ENCODE results near the gene TMEM88. TPM values are rescaled to one million over a fixed set of nuclear protein-coding genes. Genes with fewer than 3 reads are reported as not detected.

The TMEM88 gene
- total RNA-seq, 1 donor from 2014 or later = 7.1 TPM

GRCh38 chr17:7878234-7878633 is 23.4 kb downstream of the TMEM88 start:
- peaks cover 13% of the 10 kb centered on the region for H3K36me3 Mint-ChIP-seq (ENCODE audit: low read depth)
- no peak overlapping the region for H3K4me3 Mint-ChIP-seq
- H3K27me3 Mint-ChIP-seq = no peaks in the 10 kb centered on the region
- CTCF ChIA-PET = no interaction called here
- ATAC-seq (ENCODE audit: low read depth) (no peak), DNase-seq (no peak)
- POLR2A ChIA-PET = interaction anchor here (1.1 kb wide), 1 partner anchor 11 kb away, joined by 3 read pairs; no protein-coding TSS in a partner anchor
- intact Hi-C loops (cut with micrococcal nuclease) = no loop called here
- no peak for TF ChIP-seq CTCF (IDR thresholded peaks at IDR 0.05)
- H3K4me1 Mint-ChIP-seq = peaks cover 8% of the 10 kb centered on the region
- no peaks in the 10 kb centered on the region for H3K9me3 Mint-ChIP-seq
- H3K27ac Mint-ChIP-seq = no peak overlapping the region

- intact Hi-C loops (cut with micrococcal nuclease) = no loop called here
- no peak overlapping the region for H3K27ac Mint-ChIP-seq
- peaks cover 12% of the 10 kb centered on the region for H3K4me1 Mint-ChIP-seq
- CTCF ChIA-PET = interaction anchor here (1.1 kb wide), 1 partner anchor 110 kb away, joined by 3 read pairs; no protein-coding TSS in a partner anchor
- H3K27me3 Mint-ChIP-seq = no peaks in the 10 kb centered on the region
- peaks cover 7% of the 10 kb centered on the region for H3K36me3 Mint-ChIP-seq (ENCODE audit: low read depth)
- no peak overlapping the region for H3K4me3 Mint-ChIP-seq
- ATAC-seq (ENCODE audit: low read depth) (no peak), DNase-seq (no peak)
- TF ChIP-seq CTCF (IDR thresholded peaks at IDR 0.05) = no peak
- POLR2A ChIA-PET = no interaction called here
- H3K9me3 Mint-ChIP-seq = no peaks in the 10 kb centered on the region
These were observed 25.4 kb downstream of the TMEM88 start for GRCh38 chr17:7880076-7880868.

- DNase-seq = no peak
- Mint-ChIP-seq H3K9me3 (no peaks in the 10 kb centered on the region), H3K27me3 (no peaks in the 10 kb centered on the region)
These were observed 26.6 kb downstream of the TMEM88 start for GRCh38 chr17:7881276-7882054.

GRCh38 chr17:7882068-7882467 is 27.2 kb downstream of the TMEM88 start:
- no peak for ATAC-seq (ENCODE audit: low read depth)
- no peaks in the 10 kb centered on the region for H3K9me3 Mint-ChIP-seq
- ChIA-PET CTCF (no interaction called here), POLR2A (no interaction called here)
- TF ChIP-seq CTCF (IDR thresholded peaks at IDR 0.05) = no peak
- no peaks in the 10 kb centered on the region for H3K27me3 Mint-ChIP-seq
- no peak overlapping the region for H3K27ac Mint-ChIP-seq
- H3K4me1 Mint-ChIP-seq = peaks cover 8% of the 10 kb centered on the region
- H3K4me3 Mint-ChIP-seq = no peak overlapping the region
- H3K36me3 Mint-ChIP-seq (ENCODE audit: low read depth) = peaks cover 8% of the 10 kb centered on the region
- no peak for DNase-seq
- intact Hi-C loops (cut with micrococcal nuclease) = no loop called here

More at GRCh38 chr17:7881276-7882054, 26.6 kb downstream of the TMEM88 start:
- Mint-ChIP-seq H3K4me1 (peaks cover 10% of the 10 kb centered on the region), H3K4me3 (no peak overlapping the region), H3K27ac (no peak overlapping the region), H3K36me3 (ENCODE audit: low read depth) (peaks cover 8% of the 10 kb centered on the region)
- intact Hi-C loops (cut with micrococcal nuclease) = no loop called here
- ATAC-seq (ENCODE audit: low read depth) = no peak
- POLR2A ChIA-PET = no interaction called here
- TF ChIP-seq CTCF (IDR thresholded peaks at IDR 0.05) = no peak
- CTCF ChIA-PET = no interaction called here

GRCh38 chr17:7882629-7883028 is 27.8 kb downstream of the TMEM88 start:
- ATAC-seq (ENCODE audit: low read depth) (no peak), DNase-seq (no peak)
- Mint-ChIP-seq H3K4me1 (peaks cover 8% of the 10 kb centered on the region), H3K9me3 (no peaks in the 10 kb centered on the region), H3K27ac (no peak overlapping the region), H3K36me3 (ENCODE audit: low read depth) (peaks cover 8% of the 10 kb centered on the region), H3K4me3 (no peak overlapping the region), H3K27me3 (no peaks in the 10 kb centered on the region)
- intact Hi-C loops (cut with micrococcal nuclease) = no loop called here
- TF ChIP-seq CTCF (IDR thresholded peaks at IDR 0.05) = no peak
- ChIA-PET POLR2A (interaction anchor here (0.6 kb wide), 1 partner anchor 176 kb away, joined by 7 read pairs; no protein-coding TSS in a partner anchor), CTCF (interaction anchor here (1.0 to 1.5 kb wide), 2 partner anchors 21 to 47 kb away, joined by 4 read pairs; no protein-coding TSS in a partner anchor)

All from activated B cell treated with CpG ODN at 0.5 μM for 24 hours (primary cell).